OCI-LY7 (cell line): ENCODE measurements around the gene APOBEC3A.

Experiments
- CTCF ChIP-seq: fragments of 200-600 bp; sonication (generic); conservative IDR thresholded peaks from 2 replicates; pipeline ENCODE4 v1.5.1; 2014; ENCODE audit warnings: mild to moderate bottlenecking, antibody characterized with exemption, low read length, moderate library complexity, mixed read lengths
- EZH2phosphoT487 ChIP-seq: fragments of 200-600 bp; sonication (generic); IDR thresholded peaks from 2 replicates; pipeline ENCODE4 v1.6.1; 2018; ENCODE audit warnings: low read depth, borderline replicate concordance, mild to moderate bottlenecking, mixed run types, antibody characterized with exemption, low read length, moderate library complexity, mixed read lengths

- TF ChIP-seq CTCF (no peak), EZH2phosphoT487 (no peak)
Measured at GRCh38 chr22:38938221-38938620, 19.2 kb upstream of the APOBEC3A start.
